Smooth muscle cell (in vitro differentiated cells): Measurements from ENCODE around the gene NMT1. TPM values are rescaled to one million over a fixed set of nuclear protein-coding genes. Genes with fewer than 3 reads are reported as not detected.
"Not testable (repeated sequence)": the region's sequence is repeated elsewhere in the genome, so short reads cannot be mapped to it uniquely, and the experiment has no call there.

ENCODE experiments used
- DNase-seq: peaks from one replicate; lab custom pipeline; 2025; ENCODE audit not compliant: unreplicated experiment; lab: John Stamatoyannopoulos, UW
- H2AFZ ChIP-seq: fragments of 200-600 bp; sonication (generic); 2 replicates; pipeline ENCODE4 v1.6.0; 2016; ENCODE audit warnings: antibody characterized with exemption, low read depth, mild to moderate bottlenecking
- H3F3A ChIP-seq: fragments of 200-600 bp; sonication (generic); 2 replicates; pipeline ENCODE4 v1.6.0; 2017; ENCODE audit warnings: antibody characterized with exemption, low read depth
- H3K27ac ChIP-seq: fragments of 200-600 bp; sonication (generic); 2 replicates; pipeline ENCODE4 v1.5.1; 2016; ENCODE audit warnings: low read depth, mild to moderate bottlenecking
- H3K27me3 ChIP-seq: fragments of 200-600 bp; sonication (generic); 2 replicates; pipeline ENCODE4 v1.6.1; 2016; ENCODE audit warnings: low read depth, mild to moderate bottlenecking
- H3K36me3 ChIP-seq: fragments of 200-600 bp; sonication (generic); 2 replicates; pipeline ENCODE4 v1.5.1; 2016; ENCODE audit warnings: low read depth
- H3K4me1 ChIP-seq: fragments of 200-600 bp; sonication (generic); 2 replicates; pipeline ENCODE4 v1.5.1; 2016; ENCODE audit warnings: low read depth
- H3K4me2 ChIP-seq: fragments of 200-600 bp; sonication (generic); 2 replicates; pipeline ENCODE4 v1.6.0; 2016; ENCODE audit warnings: mild to moderate bottlenecking
- H3K4me3 ChIP-seq: fragments of 200-600 bp; sonication (generic); 2 replicates; pipeline ENCODE4 v1.5.1; 2016; ENCODE audit warnings: mild to moderate bottlenecking
- H3K79me2 ChIP-seq: fragments of 200-600 bp; sonication (generic); 2 replicates; pipeline ENCODE4 v1.6.0; 2016; ENCODE audit warnings: low read depth, mild to moderate bottlenecking
- H3K9ac ChIP-seq: fragments of 200-600 bp; sonication (generic); 2 replicates; pipeline ENCODE4 v1.6.0; 2016; ENCODE audit warnings: low read depth
- H3K9me3 ChIP-seq: fragments of 200-600 bp; sonication (generic); replicated peaks from 2 replicates; pipeline ENCODE4 v1.5.1; 2016; ENCODE audit warnings: low read depth
- H4K20me1 ChIP-seq: fragments of 200-600 bp; sonication (generic); 2 replicates; pipeline ENCODE4 v1.6.0; 2016; ENCODE audit warnings: low read depth
- WGBS: methylation state at CpG from one replicate; pipeline ENCODE4 v1.1.7; 2016; ENCODE audit warnings: low lambda C conversion rate; 5-methylcytosine and 5-hydroxymethylcytosine counted together
- polyA plus RNA-seq: library from polyadenylated mRNA; unstranded; fragments of >200 nt; fragmentation: Nextera tagmentation; extraction: Ambion mirVana; gene quantifications from 2 replicates; pipeline ENCODE4 v1.2.1, GENCODE V29; 2016
- total RNA-seq: library from RNA; depleted of rRNA; stranded (reverse); fragments of >200 nt; gene quantifications from 2 replicates; pipeline ENCODE4 v1.2.3, GENCODE V29; 2014
- TF ChIP-seq, protein P1 (sequence below): fragments of 200-600 bp; sonication (generic); IDR thresholded peaks from 2 replicates; pipeline ENCODE4 v1.5.1; 2017; ENCODE audit warnings: borderline replicate concordance, mild to moderate bottlenecking, antibody characterized with exemption; ENCODE audit not compliant: insufficient read depth, poor library complexity, severe bottlenecking

The NMT1 gene
- total and polyA plus RNA-seq, 2 experiments from 2014 or later, result 87.6 to 105 TPM

DNA sequence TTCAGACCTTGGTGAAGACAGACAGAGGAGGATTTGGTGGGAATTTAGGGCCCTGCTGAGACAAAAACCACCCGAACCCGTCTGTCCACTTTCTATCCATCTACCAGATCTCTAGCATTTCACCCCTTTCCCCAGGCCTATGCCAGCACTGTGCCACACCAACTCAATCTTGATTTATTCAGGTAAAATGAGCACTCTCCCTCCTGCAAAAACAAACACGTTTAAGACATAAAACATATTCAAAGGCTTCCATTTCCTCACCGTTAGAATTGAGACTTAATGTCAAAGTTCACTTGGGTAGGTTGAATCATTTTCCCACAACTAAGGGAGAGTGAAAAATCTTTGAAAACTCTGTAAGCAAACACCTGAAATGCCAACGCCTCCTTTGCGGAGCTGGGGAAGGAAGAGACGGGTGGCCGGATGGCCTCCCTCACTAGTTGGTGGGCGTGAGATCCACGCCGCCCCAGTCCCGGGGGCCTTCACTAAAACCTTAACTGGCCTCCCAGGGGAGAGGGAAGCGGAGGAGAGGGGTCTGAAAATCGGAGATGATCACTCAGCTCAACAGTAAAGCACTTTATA, 10.5 kb upstream of the NMT1 start:
- H3K4me3 ChIP-seq, result peak overlapping the region; percentile 60
- DNase-seq, result no peak
- H3K4me2 ChIP-seq, result peak overlapping the region; percentile 85
- 3% methylated on average over 14 of the region's 14 CpGs for WGBS
- H3K27me3 ChIP-seq, result no peaks in the 10 kb centered on the region
- peaks cover 4% of the 10 kb centered on the region for H3K4me1 ChIP-seq
- no peaks in the 10 kb centered on the region for H3K9me3 ChIP-seq
- peaks cover 14% of the 10 kb centered on the region for H3F3A ChIP-seq
- peaks cover 9% of the 10 kb centered on the region for H4K20me1 ChIP-seq
- peak overlapping the region; percentile 90 for H3K27ac ChIP-seq
- H3K36me3 ChIP-seq, result no peaks in the 10 kb centered on the region
- H3K79me2 ChIP-seq, result peaks cover 45% of the 10 kb centered on the region
- peak overlapping the region; percentile 70 for H2AFZ ChIP-seq
- TF ChIP-seq, protein P1, sequence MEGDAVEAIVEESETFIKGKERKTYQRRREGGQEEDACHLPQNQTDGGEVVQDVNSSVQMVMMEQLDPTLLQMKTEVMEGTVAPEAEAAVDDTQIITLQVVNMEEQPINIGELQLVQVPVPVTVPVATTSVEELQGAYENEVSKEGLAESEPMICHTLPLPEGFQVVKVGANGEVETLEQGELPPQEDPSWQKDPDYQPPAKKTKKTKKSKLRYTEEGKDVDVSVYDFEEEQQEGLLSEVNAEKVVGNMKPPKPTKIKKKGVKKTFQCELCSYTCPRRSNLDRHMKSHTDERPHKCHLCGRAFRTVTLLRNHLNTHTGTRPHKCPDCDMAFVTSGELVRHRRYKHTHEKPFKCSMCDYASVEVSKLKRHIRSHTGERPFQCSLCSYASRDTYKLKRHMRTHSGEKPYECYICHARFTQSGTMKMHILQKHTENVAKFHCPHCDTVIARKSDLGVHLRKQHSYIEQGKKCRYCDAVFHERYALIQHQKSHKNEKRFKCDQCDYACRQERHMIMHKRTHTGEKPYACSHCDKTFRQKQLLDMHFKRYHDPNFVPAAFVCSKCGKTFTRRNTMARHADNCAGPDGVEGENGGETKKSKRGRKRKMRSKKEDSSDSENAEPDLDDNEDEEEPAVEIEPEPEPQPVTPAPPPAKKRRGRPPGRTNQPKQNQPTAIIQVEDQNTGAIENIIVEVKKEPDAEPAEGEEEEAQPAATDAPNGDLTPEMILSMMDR, result no peak
- peak overlapping the region; percentile 65 for H3K9ac ChIP-seq

DNA sequence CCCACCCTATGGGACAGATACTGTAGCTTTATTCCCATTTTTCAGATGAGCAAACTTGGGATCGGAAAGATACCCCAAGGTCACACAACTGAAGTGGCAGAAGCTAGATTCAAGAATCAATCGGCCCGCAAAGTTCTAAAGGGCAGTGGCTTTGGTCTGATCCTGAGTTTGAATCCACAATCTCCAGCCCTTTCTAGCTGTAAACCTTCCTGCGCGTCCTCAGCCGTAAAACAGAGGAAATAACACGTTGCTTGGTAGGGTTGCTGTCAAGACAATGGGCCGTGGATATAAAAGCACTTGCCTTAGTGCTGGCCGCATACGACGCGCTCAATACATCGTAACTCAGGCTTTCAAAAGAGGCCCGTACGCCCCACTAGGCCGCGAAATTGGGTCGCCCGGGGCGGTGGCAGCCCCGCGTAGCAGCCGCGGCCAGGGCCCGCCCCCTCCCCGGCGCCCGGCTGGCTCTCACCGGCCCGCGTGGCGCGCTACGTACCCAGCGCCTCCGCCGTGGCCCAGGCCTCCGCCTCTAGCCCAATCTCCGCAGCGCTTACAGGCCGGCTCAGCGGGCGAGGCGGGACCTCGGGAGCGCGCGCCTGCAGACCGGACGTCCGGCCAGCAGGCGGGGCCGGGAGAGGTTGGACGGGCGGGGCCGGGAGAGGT, 9.9 kb upstream of the NMT1 start, which contains the start of gene DCAKD:
Gene DCAKD (minus strand): TSS at position 573 of the 660 bp plus-strand sequence. CDS start 16,747 bp downstream, outside the sequence.
- Histone ChIP-seq H3K9me3 (no peaks in the 10 kb centered on the region), H3K4me3 (peak within 1 kb of the TSS; percentile 60), H3F3A (peaks cover 14% of the 10 kb centered on the region), H3K4me2 (peak within 1 kb of the TSS; percentile 85), H3K27ac (peak within 1 kb of the TSS; percentile 90), H3K27me3 (no peaks in the 10 kb centered on the region), H4K20me1 (peaks cover 3% of the 10 kb centered on the region), H3K4me1 (peaks cover 4% of the 10 kb centered on the region), H3K9ac (peak within 1 kb of the TSS; percentile 65), H3K79me2 (peaks cover 39% of the 10 kb centered on the region), H3K36me3 (no peaks in the 10 kb centered on the region), H2AFZ (peak within 1 kb of the TSS; percentile 70)
- TF ChIP-seq, protein P1, result no peak
- peak; percentile 72 for DNase-seq
- WGBS, result 2% methylated on average over 30 of the region's 56 CpGs

DNA sequence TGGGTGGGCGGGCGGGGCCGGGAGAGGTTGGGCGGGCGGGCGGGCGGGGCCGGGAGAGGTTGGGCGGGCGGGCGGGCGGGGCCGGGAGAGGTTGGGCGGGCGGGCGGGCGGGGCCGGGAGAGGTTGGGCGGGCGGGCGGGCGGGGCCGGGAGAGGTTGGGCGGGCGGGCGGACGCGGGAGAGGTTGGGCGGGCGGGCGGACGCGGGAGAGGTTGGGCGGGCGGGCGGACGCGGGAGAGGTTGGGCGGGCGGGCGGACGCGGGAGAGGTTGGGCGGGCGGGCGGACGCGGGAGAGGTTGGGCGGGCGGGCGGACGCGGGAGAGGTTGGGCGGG, 9.4 kb upstream of the NMT1 start:
- not testable (repeated sequence) for H4K20me1 ChIP-seq, H3K9ac ChIP-seq, H3K36me3 ChIP-seq, H3K27me3 ChIP-seq, H3K9me3 ChIP-seq, H3K4me1 ChIP-seq, DNase-seq, H3K27ac ChIP-seq, H2AFZ ChIP-seq
- H3K4me2 ChIP-seq, result peak overlapping the region; percentile 82
- peaks cover 39% of the 10 kb centered on the region for H3K79me2 ChIP-seq
- peak overlapping the region; percentile 59 for H3K4me3 ChIP-seq
- WGBS, result no CpG with 5 or more reads among the region's 54 CpGs
- H3F3A ChIP-seq, result peaks cover 14% of the 10 kb centered on the region

DNA sequence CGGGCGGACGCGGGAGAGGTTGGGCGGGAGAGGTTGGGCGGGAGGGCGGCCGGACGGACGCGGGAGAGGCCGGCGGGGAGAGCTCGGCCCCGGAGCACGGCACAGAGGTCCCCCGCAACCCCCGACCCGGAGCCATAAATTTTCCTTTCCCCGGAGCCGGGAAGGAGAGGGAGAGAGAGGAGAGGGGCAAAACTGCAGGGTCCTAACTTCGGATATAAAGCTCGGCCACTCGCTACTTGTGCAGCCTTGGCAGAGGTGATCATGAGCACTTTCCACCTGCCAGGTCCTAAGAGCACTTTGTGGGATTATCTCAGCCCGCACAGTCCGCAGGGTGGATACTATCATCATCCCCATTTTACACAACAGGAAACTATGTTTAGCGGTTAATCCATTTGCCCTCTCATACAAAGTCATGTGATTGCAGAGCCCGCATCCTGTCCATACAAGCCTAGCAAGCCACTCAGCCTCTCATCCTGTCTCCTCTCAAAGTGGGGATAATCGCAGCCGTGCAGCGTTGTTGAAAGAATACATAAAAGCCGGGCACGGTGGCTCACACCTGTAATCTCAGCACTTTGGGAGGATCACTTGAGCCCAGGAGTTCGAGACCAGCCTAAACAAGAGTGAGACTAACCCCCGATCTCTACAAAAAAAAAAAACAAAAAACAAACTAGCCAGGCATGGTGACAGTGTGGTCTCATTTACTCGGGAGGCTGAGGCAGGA, 8.9 kb upstream of the NMT1 start:
- Histone ChIP-seq H3K27ac (no peak overlapping the region), H2AFZ (peak overlapping the region; percentile 55), H3K4me1 (peaks cover 4% of the 10 kb centered on the region), H4K20me1 (peaks cover 3% of the 10 kb centered on the region), H3K36me3 (no peaks in the 10 kb centered on the region), H3K9me3 (no peaks in the 10 kb centered on the region), H3K79me2 (peaks cover 35% of the 10 kb centered on the region), H3K4me3 (peak overlapping the region; percentile 59), H3K4me2 (peak overlapping the region; percentile 82), H3K9ac (peak overlapping the region; percentile 26), H3F3A (peaks cover 14% of the 10 kb centered on the region), H3K27me3 (no peaks in the 10 kb centered on the region)
- TF ChIP-seq, protein P1, result no peak
- WGBS, result 26% methylated on average over 19 of the region's 36 CpGs
- DNase-seq, result no peak
